C4-2B (cell line): Measurements from ENCODE around the gene P3H3.

ENCODE experiments used
- CTCF ChIP-seq: fragments of 450-650 bp; conservative IDR thresholded peaks from 2 replicates; pipeline ENCODE4 v1.5.1; 2017; ENCODE audit warnings: mild to moderate bottlenecking
- ZFX ChIP-seq: fragments of 450-650 bp; IDR thresholded peaks from 2 replicates; pipeline ENCODE4 v1.6.1; 2017

DNA sequence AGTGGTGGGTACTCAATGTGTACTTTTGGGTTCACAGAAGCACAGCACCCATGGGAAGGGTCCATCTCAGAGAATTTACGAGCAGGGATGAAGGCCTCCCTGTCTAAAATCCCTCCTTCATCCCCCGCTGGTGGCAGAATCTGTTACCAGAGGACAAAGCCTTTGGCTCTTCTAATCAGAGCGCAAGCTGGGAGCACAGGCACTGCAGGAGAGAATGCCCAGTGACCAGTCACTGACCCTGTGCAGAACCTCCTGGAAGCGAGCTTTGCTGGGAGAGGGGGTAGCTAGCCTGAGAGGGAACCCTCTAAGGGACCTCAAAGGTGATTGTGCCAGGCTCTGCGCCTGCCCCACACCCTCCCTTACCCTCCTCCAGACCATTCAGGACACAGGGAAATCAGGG, 8.0 kb upstream of the P3H3 start:
- TF ChIP-seq CTCF (no peak), ZFX (no peak)
